Endothelial cell of umbilical vein (primary cell): ENCODE data around the gene HMX2. TPM values are rescaled to one million over a fixed set of nuclear protein-coding genes. Genes with fewer than 3 reads are reported as not detected.

Source experiments
- BruUV-seq: library from RNA; stranded (reverse); fragments of 400-500 nt; replicated peaks from 2 replicates; lab custom pipeline; 2021; lab: Mats Ljungman, UMichigan
- CTCF ChIA-PET: fragments of 300-600, 350-600 bp; sonication (Branson Sonifier 250); formaldehyde crosslinking; loops from one replicate; lab custom pipeline; 2021; ENCODE audit warnings: antibody characterized with exemption, inconsistent platforms; lab: Charles Lee
- POLR2A ChIA-PET: fragments of 300-600, 350-600 bp; sonication (Branson Sonifier 250); formaldehyde crosslinking; loops from one replicate; lab custom pipeline; 2021; ENCODE audit warnings: antibody characterized with exemption, inconsistent platforms; lab: Charles Lee
- DNase-seq: peaks from one replicate; pipeline ENCODE4 v3.0.0-alpha.2; 2011; ENCODE audit warnings: low read depth, low spot score
- FAIRE-seq: peaks from 2 replicates; lab custom pipeline; 2011; peaks lifted over from hg19 to GRCh38; lab: Jason Lieb, UNC
- H2AFZ ChIP-seq: 2 replicates; pipeline ENCODE4 v1.6.0; 2012; ENCODE audit warnings: low read depth, low read length, control low read depth, inconsistent platforms
- H3K27ac ChIP-seq: 2 replicates; pipeline ENCODE4 v1.5.1; 2011; ENCODE audit warnings: low read depth, mild to moderate bottlenecking, control low read depth, low read length, moderate library complexity; ENCODE audit not compliant: insufficient read depth
- H3K27me3 ChIP-seq, 2 experiments: 2 replicates each; pipeline versions ENCODE4 v1.6.0 to v1.6.1; 2011; ENCODE audit warnings: low read length in 2 of 2, mixed read lengths in 1 of 2; ENCODE audit not compliant: control insufficient read depth in 2 of 2, insufficient read depth in 2 of 2
- H3K36me3 ChIP-seq, 2 experiments: 2 replicates in 1 of 2; 3 replicates in 1 of 2; pipeline ENCODE4 v1.5.1; 2011; ENCODE audit warnings: low read length in 2 of 2, mild to moderate bottlenecking in 1 of 2, moderate library complexity in 1 of 2; ENCODE audit not compliant: control insufficient read depth in 2 of 2, insufficient read depth in 2 of 2; ENCODE audit errors: extremely low read depth in 1 of 2
- H3K4me1 ChIP-seq: 3 replicates; pipeline ENCODE4 v1.5.1; 2011; ENCODE audit warnings: mild to moderate bottlenecking, low read length; ENCODE audit not compliant: control insufficient read depth, insufficient read depth; ENCODE audit errors: extremely low read depth
- H3K4me2 ChIP-seq: 2 replicates; pipeline ENCODE4 v1.6.1; 2011; ENCODE audit warnings: low read length, control low read depth, mixed read lengths; ENCODE audit not compliant: insufficient read depth
- H3K4me3 ChIP-seq, 3 experiments: fragments of 200-600 bp in 1 of 3; sonication (generic), shearing (Covaris generic) in 1 of 3; replicated peaks in 1 of 3; 2 replicates each; pipeline ENCODE4 v1.5.1; 2011 to 2016; ENCODE audit warnings: control low read depth in 3 of 3, low read length in 3 of 3, mild to moderate bottlenecking in 2 of 3, inconsistent platforms in 1 of 3, low read depth in 1 of 3, moderate library complexity in 1 of 3; ENCODE audit not compliant: insufficient read depth in 1 of 3
- H3K79me2 ChIP-seq: 2 replicates; pipeline ENCODE4 v1.6.0; 2012; ENCODE audit warnings: low read length, inconsistent platforms; ENCODE audit not compliant: control insufficient read depth, insufficient read depth
- H3K9ac ChIP-seq: replicated peaks from 2 replicates; pipeline ENCODE3; 2011; ENCODE audit warnings: low read length, control low read depth; ENCODE audit not compliant: insufficient read depth; ENCODE audit errors: extremely low read depth
- H3K9me1 ChIP-seq: replicated peaks from 3 replicates; pipeline ENCODE4 v1.6.0; 2011; ENCODE audit warnings: mild to moderate bottlenecking, low read length; ENCODE audit not compliant: control insufficient read depth, insufficient read depth; ENCODE audit errors: extremely low read depth
- H3K9me3 ChIP-seq: replicated peaks from 2 replicates; pipeline ENCODE4 v1.5.1; 2012; ENCODE audit warnings: low read length, inconsistent platforms; ENCODE audit not compliant: control insufficient read depth, insufficient read depth
- H4K20me1 ChIP-seq: replicated peaks from 2 replicates; pipeline ENCODE3; 2011; ENCODE audit warnings: mild to moderate bottlenecking, low read length; ENCODE audit not compliant: control insufficient read depth, insufficient read depth; ENCODE audit errors: extremely low read depth
- CTCF ChIP-seq, 2 donors: IDR thresholded peaks; 1 replicate in 1 of 2; 2 replicates in 1 of 2; pipeline ENCODE4 v1.5.1; 2011; ENCODE audit warnings: low read length in 2 of 2, mild to moderate bottlenecking in 2 of 2, moderate library complexity in 2 of 2, control low read depth in 1 of 2, inconsistent platforms in 1 of 2, low read depth in 1 of 2; ENCODE audit not compliant: insufficient read depth in 1 of 2; ENCODE audit errors: extremely low read depth in 1 of 2
- EZH2 ChIP-seq: IDR thresholded peaks from 2 replicates; pipeline ENCODE4 v1.6.1; 2012; ENCODE audit warnings: borderline replicate concordance, low read depth, mild to moderate bottlenecking, moderate library complexity, low read length, inconsistent platforms; ENCODE audit not compliant: severe bottlenecking
- FOS ChIP-seq: IDR thresholded peaks from 2 replicates; pipeline ENCODE4 v1.6.1; 2011; ENCODE audit warnings: mild to moderate bottlenecking, low read length, moderate library complexity, borderline replicate concordance; ENCODE audit not compliant: insufficient read depth
- GATA2 ChIP-seq: IDR thresholded peaks from 2 replicates; pipeline ENCODE4 v1.7.0; 2011; ENCODE audit warnings: low read depth, mild to moderate bottlenecking, moderate library complexity, mixed read lengths, low read length; ENCODE audit not compliant: insufficient read length, insufficient read depth
- JUN ChIP-seq: IDR thresholded peaks from 2 replicates; pipeline ENCODE4 v1.6.1; 2011; ENCODE audit warnings: borderline replicate concordance, low read depth; ENCODE audit not compliant: insufficient read length, insufficient read depth
- MAX ChIP-seq: IDR thresholded peaks from 2 replicates; pipeline ENCODE4 v1.6.1; 2011; ENCODE audit not compliant: insufficient read depth, insufficient read length
- MYC ChIP-seq: IDR thresholded peaks from one replicate; pipeline ENCODE4 v1.6.1; 2011; ENCODE audit warnings: mild to moderate bottlenecking, low read depth, low read length
- POLR2A ChIP-seq: IDR thresholded peaks from 2 replicates; pipeline ENCODE4 v1.6.1; 2012; ENCODE audit warnings: low read depth, mild to moderate bottlenecking, control low read depth, low read length
- dilution Hi-C: fragments of 300-500 bp; cut with MboI; formaldehyde crosslinking; loops from one replicate; pipeline ENCODE4 v1.15.0; 2019; ENCODE audit warnings: low sequenced_read_pairs; ENCODE audit not compliant: extremely low pct_ligation_motif_present
- intact Hi-C: fragments of 100-400 bp; cut with micrococcal nuclease; formaldehyde crosslinking; loops from one replicate; pipeline ENCODE4 v1.10.0; 2022
- polyA plus RNA-seq, 4 experiments: library from polyadenylated mRNA; depleted of rRNA in 3 of 4; stranded (reverse) in 3 of 4; unstranded in 1 of 4; fragments of >200 nt; gene quantifications; 2 replicates each; pipeline versions ENCODE4 v1.2.1 to v1.2.3, GENCODE V29; 2011 to 2012; ENCODE audit warnings: missing spikeins in 1 of 4
- total RNA-seq: library from RNA; stranded (reverse); gene quantifications from 2 replicates; pipeline ENCODE4 v1.2.3, GENCODE V29; 2021

The HMX2 gene
- total and polyA plus RNA-seq, 2 donors (not counting 3 experiments of a cell fraction or from before 2014, with no cell fraction given), result not detected

- H3K36me3 ChIP-seq, result peaks cover 0 to 2% of the 10 kb centered on the region in 2 experiments
- no TSS peak for BruUV-seq
- H3K4me2 ChIP-seq, result no peak overlapping the region
- no peak overlapping the region for H3K27ac ChIP-seq
- ChIA-PET POLR2A (no interaction called here), CTCF (no interaction called here)
- H3K27me3 ChIP-seq, result no peaks in the 10 kb centered on the region
- H3K4me3 ChIP-seq, result no peak overlapping the region
- H3K4me1 ChIP-seq, result no peaks in the 10 kb centered on the region
- DNase-seq (no peak), FAIRE-seq (no peak)
- no peak overlapping the region for H2AFZ ChIP-seq
- TF ChIP-seq JUN, result no peak
- no peak for TF ChIP-seq POLR2A
- no peak for TF ChIP-seq MYC
- TF ChIP-seq EZH2, result no peak
- dilution Hi-C loops, result no loop called here
- no peaks in the 10 kb centered on the region for H4K20me1 ChIP-seq
- intact Hi-C loops, result no loop called here
- no peak overlapping the region for H3K9ac ChIP-seq
- H3K79me2 ChIP-seq, result no peaks in the 10 kb centered on the region
- H3K9me1 ChIP-seq, result no peaks in the 10 kb centered on the region
- no peaks in the 10 kb centered on the region for H3K9me3 ChIP-seq
These were observed 39.8 kb downstream of the HMX2 start for GRCh38 chr10:123187781-123188180.

- Histone ChIP-seq H4K20me1 (no peaks in the 10 kb centered on the region), H3K9ac (no peak overlapping the region), H3K27me3 (no peaks in the 10 kb centered on the region), H2AFZ (no peak overlapping the region), H3K4me2 (no peak overlapping the region), H3K27ac (no peak overlapping the region), H3K9me1 (no peaks in the 10 kb centered on the region), H3K4me1 (no peaks in the 10 kb centered on the region), H3K9me3 (no peaks in the 10 kb centered on the region), H3K79me2 (no peaks in the 10 kb centered on the region), H3K36me3 (peaks cover 0 to 2% of the 10 kb centered on the region in 2 experiments), H3K4me3 (no peak overlapping the region)
- TF ChIP-seq MYC (no peak), MAX (no peak), GATA2 (no peak), FOS (no peak), POLR2A (no peak), JUN (no peak), CTCF (IDR thresholded peaks at IDR 0.05; ENCODE audit: extremely low read depth in 1 of 2, insufficient read depth in 1 of 2, low read depth in 1 of 2, low read length in 2 of 2) (no peak), EZH2 (no peak)
- FAIRE-seq, result no peak
- CTCF ChIA-PET, result no interaction called here
- intact Hi-C loops (no loop called here), dilution Hi-C loops (no loop called here)
- POLR2A ChIA-PET, result no interaction called here
- DNase-seq, result no peak
- no TSS peak for BruUV-seq
These were observed 44.0 kb downstream of the HMX2 start for GRCh38 chr10:123191886-123192285.
